Measurements from ENCODE around the gene KRT76. TPM values are rescaled to one million over a fixed set of nuclear protein-coding genes. Genes with fewer than 3 reads are reported as not detected.

Gene KRT76
- total RNA-seq, 4 donors from 2014 or later, result not detected

GRCh38 chr12:52778833-52779232, 1.7 kb upstream of the KRT76 start:
- intact Hi-C loops (cut with DNase I; ENCODE audit: low total_unique reads) (no loop called here), in situ Hi-C loops (cut with MboI; ENCODE audit: low sequenced_read_pairs in 4 of 4) (no loop called here)
- ATAC-seq, result no peak
- H3K36me3 ChIP-seq, result no peaks in the 10 kb centered on the region
- no peak overlapping the region for H3K4me3 ChIP-seq
- no peaks in the 10 kb centered on the region for H3K4me1 ChIP-seq
- H3K9me3 ChIP-seq, result no peaks in the 10 kb centered on the region
- peaks cover 0 to 6% (median 0%) of the 10 kb centered on the region in 3 donors for H3K27me3 ChIP-seq
- DNase-seq, result no peak
- TF ChIP-seq CTCF (IDR thresholded peaks at IDR 0.05 in 4 of 5, conservative IDR thresholded peaks at IDR 0.05 in 1 of 5), result no peak
- no peak for TF ChIP-seq POLR2A (IDR thresholded peaks at IDR 0.05)
- no peak overlapping the region for H3K27ac ChIP-seq

GRCh38 chr12:52777566-52777965, 421 bp upstream of the KRT76 start:
- Histone ChIP-seq H3K9me3 (no peaks in the 10 kb centered on the region), H3K36me3 (no peaks in the 10 kb centered on the region), H3K27ac (no peak overlapping the region), H3K27me3 (peaks cover 0 to 3% (median 0%) of the 10 kb centered on the region in 3 donors), H3K4me3 (no peak overlapping the region), H3K4me1 (no peaks in the 10 kb centered on the region)
- intact Hi-C loops (cut with DNase I; ENCODE audit: low total_unique reads), result no loop called here
- in situ Hi-C loops (cut with MboI; ENCODE audit: low sequenced_read_pairs in 4 of 4), result no loop called here
- DNase-seq (no peak), ATAC-seq (no peak)
- no peak for TF ChIP-seq POLR2A (IDR thresholded peaks at IDR 0.05)
- TF ChIP-seq CTCF (IDR thresholded peaks at IDR 0.05 in 4 of 5, conservative IDR thresholded peaks at IDR 0.05 in 1 of 5), result no peak

- ATAC-seq (no peak), DNase-seq (no peak)
- TF ChIP-seq CTCF (IDR thresholded peaks at IDR 0.05 in 4 of 5, conservative IDR thresholded peaks at IDR 0.05 in 1 of 5) (no peak), POLR2A (IDR thresholded peaks at IDR 0.05) (no peak)
- H3K4me3 ChIP-seq, result no peak overlapping the region
- no peak overlapping the region for H3K27ac ChIP-seq
- H3K4me1 ChIP-seq, result no peaks in the 10 kb centered on the region
- peaks cover 0 to 3% (median 0%) of the 10 kb centered on the region in 3 donors for H3K27me3 ChIP-seq
- H3K9me3 ChIP-seq, result no peaks in the 10 kb centered on the region
- intact Hi-C loops (cut with DNase I; ENCODE audit: low total_unique reads), result no loop called here
- in situ Hi-C loops (cut with MboI; ENCODE audit: low sequenced_read_pairs in 4 of 4), result no loop called here
- no peaks in the 10 kb centered on the region for H3K36me3 ChIP-seq
Observed at GRCh38 chr12:52776435-52776834, 710 bp downstream of the KRT76 start.

- H3K27me3 ChIP-seq, result peaks cover 0 to 3% (median 0%) of the 10 kb centered on the region in 3 donors
- ATAC-seq (no peak), DNase-seq (no peak)
- H3K9me3 ChIP-seq, result no peaks in the 10 kb centered on the region
- TF ChIP-seq POLR2A (IDR thresholded peaks at IDR 0.05), result no peak
- TF ChIP-seq CTCF (IDR thresholded peaks at IDR 0.05 in 4 of 5, conservative IDR thresholded peaks at IDR 0.05 in 1 of 5), result no peak
- H3K4me1 ChIP-seq, result no peaks in the 10 kb centered on the region
- H3K36me3 ChIP-seq, result no peaks in the 10 kb centered on the region
- no peak overlapping the region for H3K4me3 ChIP-seq
- in situ Hi-C loops (cut with MboI; ENCODE audit: low sequenced_read_pairs in 4 of 4), result no loop called here
- H3K27ac ChIP-seq, result no peak overlapping the region
- intact Hi-C loops (cut with DNase I; ENCODE audit: low total_unique reads), result no loop called here
Observed at GRCh38 chr12:52774629-52775250, 2.4 kb downstream of the KRT76 start.

GRCh38 chr12:52772772-52773171, 4.4 kb downstream of the KRT76 start:
- Histone ChIP-seq H3K27me3 (no peaks in the 10 kb centered on the region), H3K4me1 (no peaks in the 10 kb centered on the region), H3K4me3 (no peak overlapping the region), H3K36me3 (no peaks in the 10 kb centered on the region), H3K9me3 (no peaks in the 10 kb centered on the region), H3K27ac (no peak overlapping the region)
- no peak for DNase-seq
- in situ Hi-C loops (cut with MboI; ENCODE audit: low sequenced_read_pairs in 4 of 4), result no loop called here
- TF ChIP-seq POLR2A (IDR thresholded peaks at IDR 0.05) (no peak), CTCF (IDR thresholded peaks at IDR 0.05 in 4 of 5, conservative IDR thresholded peaks at IDR 0.05 in 1 of 5) (no peak)
- intact Hi-C loops (cut with DNase I; ENCODE audit: low total_unique reads), result no loop called here
- ATAC-seq, result no peak

Measured in gastrocnemius medialis (tissue), 4 donors.